Neutrophil (primary cell): ENCODE data around the gene POLR3E.
"Not testable (repeated sequence)": the region's sequence is repeated elsewhere in the genome, so short reads cannot be mapped to it uniquely, and the experiment has no call there.

Source experiments
- H3K27ac ChIP-seq: fragments of 200-600 bp; sonication (generic); 2 replicates; pipeline ENCODE4 v1.5.1; 2016; ENCODE audit warnings: mild to moderate bottlenecking, moderate library complexity
- H3K27me3 ChIP-seq: fragments of 200-600 bp; sonication (generic); 2 replicates; pipeline ENCODE4 v1.6.0; 2016; ENCODE audit warnings: mild to moderate bottlenecking
- H3K36me3 ChIP-seq: fragments of 200-600 bp; sonication (generic); 2 replicates; pipeline ENCODE4 v1.5.1; 2017
- H3K4me1 ChIP-seq, 2 experiments: fragments of 200-600 bp in 1 of 2; sonication (generic) in 1 of 2; 1 replicate in 1 of 2; 2 replicates in 1 of 2; pipeline versions ENCODE4 v1.5.1 to v1.6.1; 2013 to 2016; ENCODE audit warnings: low read depth in 1 of 2, low read length in 1 of 2, mild to moderate bottlenecking in 1 of 2, moderate library complexity in 1 of 2; ENCODE audit not compliant: control insufficient read depth in 1 of 2, insufficient read depth in 1 of 2
- H3K4me3 ChIP-seq, 2 experiments: fragments of 200-600 bp in 1 of 2; sonication (generic) in 1 of 2; 1 replicate in 1 of 2; 2 replicates in 1 of 2; pipeline ENCODE4 v1.5.1; 2013 to 2016; ENCODE audit warnings: low read depth in 1 of 2, low read length in 1 of 2, mild to moderate bottlenecking in 1 of 2, moderate library complexity in 1 of 2
- H3K9me3 ChIP-seq: fragments of 200-600 bp; sonication (generic); 2 replicates; pipeline ENCODE4 v1.5.1; 2016
- TF ChIP-seq, protein P1 (sequence below): fragments of 200-600 bp; sonication (generic); IDR thresholded peaks from 2 replicates; pipeline ENCODE4 v1.5.1; 2016; ENCODE audit warnings: antibody characterized with exemption

POLR3E gene

DNA sequence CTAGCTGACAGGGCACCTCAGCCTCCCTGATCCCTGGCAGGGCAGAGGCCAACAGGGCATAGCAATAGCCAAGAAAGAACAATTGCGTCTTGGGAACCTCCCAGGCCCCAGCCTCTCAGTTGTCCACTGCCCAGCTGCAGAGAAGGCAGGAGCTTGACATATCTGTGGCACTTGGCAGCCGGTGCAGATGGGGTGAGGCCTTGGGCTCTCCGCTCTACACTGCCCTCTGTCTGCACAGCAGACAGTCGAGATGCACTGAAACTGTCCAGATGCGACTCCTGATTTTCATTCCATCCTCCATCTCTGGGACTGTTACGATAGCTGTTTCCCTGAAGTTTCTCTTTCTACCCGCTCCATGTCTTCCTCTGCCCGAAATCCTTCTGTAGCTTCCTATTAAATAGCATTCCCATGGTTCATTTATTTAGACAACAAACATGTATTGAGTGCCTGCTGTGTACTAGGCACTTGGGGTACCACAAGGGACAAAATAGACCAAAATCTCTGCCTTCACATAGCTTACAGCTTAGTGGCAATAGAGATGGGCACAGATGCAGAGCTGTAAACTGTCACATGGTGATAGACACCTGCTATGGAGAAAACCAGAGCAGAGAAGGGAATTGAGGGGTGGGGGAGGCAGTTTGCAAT is 3.3 kb downstream of the POLR3E start:
- Histone ChIP-seq H3K4me1 (peaks cover 20 to 23% of the 10 kb centered on the region in 2 experiments), H3K9me3 (no peaks in the 10 kb centered on the region), H3K36me3 (peaks cover 17% of the 10 kb centered on the region), H3K27me3 (no peaks in the 10 kb centered on the region), H3K4me3 (no peak overlapping the region), H3K27ac (no peak overlapping the region)
- TF ChIP-seq, protein P1, sequence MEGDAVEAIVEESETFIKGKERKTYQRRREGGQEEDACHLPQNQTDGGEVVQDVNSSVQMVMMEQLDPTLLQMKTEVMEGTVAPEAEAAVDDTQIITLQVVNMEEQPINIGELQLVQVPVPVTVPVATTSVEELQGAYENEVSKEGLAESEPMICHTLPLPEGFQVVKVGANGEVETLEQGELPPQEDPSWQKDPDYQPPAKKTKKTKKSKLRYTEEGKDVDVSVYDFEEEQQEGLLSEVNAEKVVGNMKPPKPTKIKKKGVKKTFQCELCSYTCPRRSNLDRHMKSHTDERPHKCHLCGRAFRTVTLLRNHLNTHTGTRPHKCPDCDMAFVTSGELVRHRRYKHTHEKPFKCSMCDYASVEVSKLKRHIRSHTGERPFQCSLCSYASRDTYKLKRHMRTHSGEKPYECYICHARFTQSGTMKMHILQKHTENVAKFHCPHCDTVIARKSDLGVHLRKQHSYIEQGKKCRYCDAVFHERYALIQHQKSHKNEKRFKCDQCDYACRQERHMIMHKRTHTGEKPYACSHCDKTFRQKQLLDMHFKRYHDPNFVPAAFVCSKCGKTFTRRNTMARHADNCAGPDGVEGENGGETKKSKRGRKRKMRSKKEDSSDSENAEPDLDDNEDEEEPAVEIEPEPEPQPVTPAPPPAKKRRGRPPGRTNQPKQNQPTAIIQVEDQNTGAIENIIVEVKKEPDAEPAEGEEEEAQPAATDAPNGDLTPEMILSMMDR, result no peak

DNA sequence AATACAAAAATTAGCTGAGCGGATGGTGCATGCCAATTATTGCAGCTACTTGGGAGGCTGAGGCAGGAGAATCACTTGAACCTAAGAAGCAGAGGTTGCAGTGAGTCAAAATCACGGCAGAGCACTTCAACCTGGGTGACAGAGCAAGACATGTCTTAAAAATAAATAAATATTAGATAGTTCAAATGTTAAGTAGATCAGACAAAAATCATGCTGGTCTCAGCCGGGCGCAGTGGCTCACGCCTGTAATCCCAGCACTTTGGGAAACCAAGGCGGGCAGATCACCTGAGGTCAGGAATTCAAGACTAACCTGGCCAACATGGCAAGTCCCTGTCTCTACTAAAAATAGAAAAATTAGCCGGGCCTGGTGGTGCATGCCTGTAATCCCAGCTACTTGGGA is 4.2 kb downstream of the POLR3E start:
- peaks cover 22% of the 10 kb centered on the region for H3K36me3 ChIP-seq
- not testable (repeated sequence) for H3K27me3 ChIP-seq, H3K27ac ChIP-seq, H3K4me3 ChIP-seq, H3K9me3 ChIP-seq
- peaks cover 20 to 21% of the 10 kb centered on the region in 2 experiments for H3K4me1 ChIP-seq

DNA sequence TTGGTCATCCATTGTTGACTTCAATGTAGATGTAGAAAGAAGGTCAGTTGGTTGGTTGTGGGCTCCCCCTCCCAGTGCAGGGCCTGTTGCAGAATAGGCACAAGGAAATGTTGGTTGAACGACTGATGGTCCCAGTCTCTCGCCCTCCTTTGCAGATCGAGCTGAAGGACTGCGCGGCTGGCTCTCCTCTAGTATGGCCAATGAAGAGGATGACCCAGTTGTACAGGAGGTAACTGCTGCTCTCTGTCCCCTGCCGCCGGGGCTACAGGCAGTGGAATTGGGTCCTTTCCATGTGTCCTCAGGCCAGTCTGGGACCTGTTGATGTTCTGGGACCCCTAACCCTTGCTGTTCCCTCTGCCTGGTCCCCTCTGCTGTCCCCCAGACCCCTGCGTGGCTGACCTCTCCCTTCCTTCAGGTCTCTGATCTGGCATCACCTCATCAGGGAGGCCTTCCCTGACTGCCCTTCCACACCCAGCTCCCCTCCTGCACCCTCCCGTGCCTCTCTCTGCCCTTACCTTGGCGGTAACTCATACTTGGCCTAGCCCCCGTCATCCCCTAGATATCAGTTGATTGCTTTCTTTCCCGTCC is 5.7 kb downstream of the POLR3E start:
- TF ChIP-seq, protein P1, result no peak
- Histone ChIP-seq H3K36me3 (peaks cover 35% of the 10 kb centered on the region), H3K4me3 (no peak overlapping the region), H3K27ac (no peak overlapping the region), H3K9me3 (no peaks in the 10 kb centered on the region), H3K4me1 (peaks cover 8 to 9% of the 10 kb centered on the region in 2 experiments), H3K27me3 (no peaks in the 10 kb centered on the region)

DNA sequence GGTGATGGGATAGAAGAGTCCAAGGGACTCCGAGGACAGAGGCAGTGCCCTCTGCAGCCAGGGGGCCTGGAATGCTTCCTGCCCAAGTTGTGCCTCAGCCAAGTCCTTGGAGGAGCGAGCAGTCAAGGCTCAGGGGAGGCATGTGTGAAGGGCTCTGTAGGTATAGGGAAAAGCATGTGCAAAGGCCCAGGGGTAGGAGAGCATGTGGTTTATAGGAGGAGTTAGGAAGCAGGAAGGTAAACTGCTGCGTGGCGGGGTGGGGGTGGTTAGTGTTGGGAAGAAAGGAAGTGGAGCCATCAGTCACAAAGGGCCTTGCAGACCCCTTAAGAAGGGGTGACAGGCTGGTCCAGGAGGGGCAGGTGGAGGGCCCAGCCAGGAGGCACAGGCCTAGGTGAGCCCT is 7.2 kb downstream of the POLR3E start:
- no peaks in the 10 kb centered on the region for H3K27me3 ChIP-seq
- H3K4me3 ChIP-seq, result no peak overlapping the region
- no peak overlapping the region for H3K27ac ChIP-seq
- TF ChIP-seq, protein P1, result no peak
- H3K9me3 ChIP-seq, result no peaks in the 10 kb centered on the region
- no peaks in the 10 kb centered on the region for H3K4me1 ChIP-seq
- H3K36me3 ChIP-seq, result peaks cover 49% of the 10 kb centered on the region

DNA sequence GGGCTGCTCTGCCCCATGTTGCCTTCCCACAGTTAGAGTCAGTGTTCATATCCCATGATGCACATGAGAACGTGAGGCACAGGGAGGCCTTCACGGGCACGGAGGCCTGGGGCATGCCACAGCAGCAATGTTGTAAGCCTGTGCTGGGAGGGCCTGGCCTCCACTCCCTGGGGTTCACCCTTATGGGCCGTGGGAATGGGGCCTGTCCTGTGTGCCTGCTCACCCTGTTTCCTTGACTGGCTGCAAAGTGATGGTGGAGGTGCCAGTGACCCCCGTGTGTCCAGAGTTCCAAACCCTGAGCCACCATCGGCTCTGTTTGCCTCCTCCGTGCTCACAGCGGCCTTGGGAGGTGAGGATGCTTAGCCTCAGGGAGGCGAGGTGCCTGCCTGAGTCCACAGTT is 9.6 kb downstream of the POLR3E start:
- TF ChIP-seq, protein P1, result no peak
- no peaks in the 10 kb centered on the region for H3K4me1 ChIP-seq
- peaks cover 61% of the 10 kb centered on the region for H3K36me3 ChIP-seq
- no peaks in the 10 kb centered on the region for H3K9me3 ChIP-seq
- no peak overlapping the region for H3K27ac ChIP-seq
- H3K27me3 ChIP-seq, result no peaks in the 10 kb centered on the region
- no peak overlapping the region for H3K4me3 ChIP-seq

DNA sequence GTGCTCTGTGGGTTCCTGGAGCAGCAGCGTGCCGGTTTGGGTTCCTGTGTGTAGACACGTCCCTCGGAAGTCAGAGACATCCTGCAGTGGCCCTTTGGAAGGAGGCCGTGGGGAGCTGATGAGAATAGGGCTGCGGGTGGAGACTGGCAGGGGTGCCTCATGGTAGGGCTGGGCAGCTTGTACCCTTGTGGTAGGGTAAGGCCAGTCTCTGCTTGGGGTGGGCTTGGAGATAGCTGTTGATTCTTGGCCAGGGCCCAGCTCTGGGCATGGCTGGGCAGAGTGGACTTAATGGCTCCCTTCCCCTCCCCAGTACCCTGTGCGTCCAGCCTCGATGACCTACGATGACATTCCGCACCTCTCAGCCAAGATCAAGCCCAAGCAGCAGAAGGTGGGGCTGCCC is 10.6 kb downstream of the POLR3E start:
- Histone ChIP-seq H3K9me3 (no peaks in the 10 kb centered on the region), H3K27me3 (no peaks in the 10 kb centered on the region), H3K4me1 (no peaks in the 10 kb centered on the region), H3K27ac (no peak overlapping the region), H3K4me3 (no peak overlapping the region), H3K36me3 (peaks cover 69% of the 10 kb centered on the region)
- TF ChIP-seq, protein P1, result no peak
